Activated CD4-positive, CD25-positive, alpha-beta regulatory T cell treated with anti-CD3 and anti-CD28 coated beads, Interleukin-2, amount 50 U/mL, for 24 hours (primary cell): ENCODE results near the gene AMZ2.
"Not testable (repeated sequence)": the region's sequence is repeated elsewhere in the genome, so short reads cannot be mapped to it uniquely, and the experiment has no call there.

ENCODE experiments used
- ATAC-seq, 2 donors: fragments of 150-1000 bp; cut with Tn5 transposase; one replicate each; pipeline ENCODE4 v1.10.0; 2021; ENCODE audit warnings: mild to moderate bottlenecking in 1 of 2, moderate library complexity in 1 of 2

Gene AMZ2

GRCh38 chr17:68255151-68255550 lies 7.3 kb downstream of the AMZ2 start:
- no peak for ATAC-seq

- ATAC-seq = peak; percentile 67 to 77
These were observed 8.1 kb downstream of the AMZ2 start for GRCh38 chr17:68255731-68256538.

DNA sequence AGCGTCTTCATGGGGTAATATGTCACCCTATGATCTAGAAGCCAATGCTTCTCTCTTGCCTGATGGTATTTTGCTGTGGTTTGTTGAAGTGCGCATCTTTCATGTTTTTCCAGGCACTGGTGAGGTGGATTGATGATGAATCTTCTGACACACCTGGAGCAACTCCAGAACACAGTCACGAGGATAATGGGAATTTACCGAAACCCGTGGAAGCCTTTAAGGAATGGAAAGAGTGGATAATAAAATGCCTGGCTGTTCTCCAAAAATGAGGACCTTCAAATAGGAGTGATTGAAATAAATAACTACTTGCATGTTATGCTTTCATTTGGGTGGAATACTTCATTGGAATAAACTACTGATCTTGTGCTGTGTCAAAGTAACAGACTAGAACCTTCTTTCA lies 8.9 kb downstream of the AMZ2 start:
- not testable (repeated sequence) for ATAC-seq

DNA sequence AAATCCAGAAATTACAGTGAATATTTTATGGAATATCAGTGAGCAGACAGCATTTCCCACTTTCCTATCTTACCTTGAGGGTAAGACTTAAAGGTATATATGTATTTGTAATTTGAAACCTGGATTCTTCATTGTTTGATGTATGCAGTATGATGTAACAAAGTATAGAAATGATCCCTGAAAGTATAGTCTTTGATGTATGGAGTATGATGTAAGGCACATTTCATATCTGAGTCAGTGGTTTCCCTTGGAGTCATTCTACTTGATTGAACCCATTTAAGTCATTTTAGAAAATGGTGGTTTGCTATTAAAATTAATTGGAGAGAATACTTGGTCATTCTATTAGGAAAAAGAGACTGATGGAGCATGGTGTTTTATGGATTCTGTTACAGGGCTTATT lies 10.1 kb downstream of the AMZ2 start:
- peak; percentile 23 to 46 for ATAC-seq

DNA sequence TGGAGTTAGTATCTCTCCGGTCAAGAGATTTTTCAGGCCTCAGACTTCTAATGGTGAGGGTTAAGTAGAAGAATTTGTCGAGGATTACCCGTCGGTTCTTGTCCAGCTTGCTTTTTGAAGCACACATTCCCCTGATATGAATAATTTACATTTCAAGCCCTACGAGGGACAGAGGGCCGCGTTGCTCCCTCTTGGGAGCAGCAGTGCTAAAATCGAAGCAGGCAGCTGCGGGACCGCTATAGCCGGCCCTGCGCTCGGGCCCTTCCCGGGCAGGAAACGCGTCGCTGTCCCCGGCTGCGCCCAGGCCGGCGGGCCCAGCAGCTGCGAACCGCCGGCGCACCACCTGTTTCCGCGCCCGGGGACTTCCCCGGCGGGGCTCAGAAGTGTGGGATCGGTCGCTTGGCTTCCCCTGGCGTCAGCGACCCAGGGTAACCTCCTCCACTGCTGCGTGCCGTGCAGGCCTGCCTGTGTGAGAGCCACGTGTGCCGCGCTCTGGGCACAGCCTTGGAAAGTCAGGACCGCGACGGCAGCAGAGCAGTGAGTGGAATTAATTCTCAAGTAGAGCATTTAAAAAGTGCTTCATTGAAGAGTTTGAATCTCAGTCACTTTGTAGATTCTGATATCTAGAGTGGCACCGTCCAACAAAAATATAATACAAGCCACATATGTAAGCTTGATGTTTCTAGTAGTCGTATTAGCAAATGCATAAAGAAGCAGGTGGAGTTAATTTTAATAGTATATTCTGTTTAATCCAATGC lies 11.2 kb downstream of the AMZ2 start:
- ATAC-seq = peak; percentile 82 to 88

- ATAC-seq = not testable (repeated sequence)
These were observed 11.8 kb downstream of the AMZ2 start for GRCh38 chr17:68259648-68259951.

GRCh38 chr17:68260051-68260762 lies 12.4 kb downstream of the AMZ2 start:
- no peak for ATAC-seq

DNA sequence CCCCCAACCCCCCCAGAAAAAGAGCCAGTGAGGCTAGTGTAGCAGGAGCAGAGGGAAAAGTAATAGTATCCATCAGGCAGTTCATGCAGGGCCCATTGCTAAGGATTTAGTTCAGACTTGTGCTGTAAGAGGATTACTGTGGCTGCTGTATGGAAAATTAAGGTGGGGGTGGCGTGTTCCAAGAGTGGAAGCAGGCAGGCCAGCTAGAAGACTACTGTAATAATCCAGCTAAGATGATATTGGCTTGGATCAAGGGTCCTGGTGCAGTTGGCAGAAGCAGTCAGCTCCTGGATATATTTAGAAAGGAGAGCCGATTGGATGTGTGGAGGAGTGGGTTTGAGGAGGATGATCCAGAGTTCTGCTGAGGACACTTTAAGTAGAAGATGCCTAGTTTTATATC lies 14.6 kb downstream of the AMZ2 start:
- not testable (repeated sequence) for ATAC-seq

GRCh38 chr17:68263101-68263681 lies 15.3 kb downstream of the AMZ2 start:
- peak; percentile 35 to 39 for ATAC-seq

DNA sequence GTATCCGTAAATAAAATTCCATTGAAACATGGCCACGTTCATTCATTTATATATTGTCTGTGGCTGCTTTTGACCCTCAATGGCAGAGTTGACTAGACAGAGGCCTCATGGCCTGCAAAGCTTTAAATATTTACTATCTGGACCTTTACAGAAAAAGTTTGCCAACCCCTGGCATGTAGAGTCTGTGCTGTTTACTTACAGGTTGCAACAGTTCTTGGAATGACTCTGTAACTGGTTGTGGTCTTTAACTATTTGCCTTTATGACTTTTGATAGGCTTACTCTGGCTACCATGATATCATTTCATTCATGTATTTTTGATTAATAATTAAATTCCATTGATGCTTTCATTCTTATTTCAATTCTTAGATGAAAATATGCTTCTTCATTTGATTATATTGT lies 18.0 kb downstream of the AMZ2 start:
- ATAC-seq = not testable (repeated sequence)

DNA sequence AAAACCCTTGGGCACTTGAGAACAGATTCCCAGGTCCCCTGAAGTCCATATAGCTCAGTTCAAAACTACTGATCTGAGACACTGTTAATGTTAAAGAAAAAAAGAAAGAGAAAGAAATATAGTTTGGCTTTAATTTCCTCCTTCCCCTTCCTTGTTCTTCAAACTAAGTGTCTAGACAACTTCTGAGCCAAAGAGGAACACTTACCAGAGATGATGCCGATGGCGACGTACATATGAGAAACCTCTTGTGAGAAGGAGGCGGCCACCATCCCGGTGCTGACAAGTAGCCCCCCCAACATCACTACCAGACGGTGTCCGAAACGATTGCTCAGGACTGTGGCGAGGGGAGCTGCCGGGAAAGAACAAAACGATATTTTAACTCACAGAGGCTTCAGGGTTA lies 25.9 kb downstream of the AMZ2 start:
- no peak for ATAC-seq

- not testable (repeated sequence) for ATAC-seq
These were observed 28.5 kb downstream of the AMZ2 start for GRCh38 chr17:68276339-68276738.

DNA sequence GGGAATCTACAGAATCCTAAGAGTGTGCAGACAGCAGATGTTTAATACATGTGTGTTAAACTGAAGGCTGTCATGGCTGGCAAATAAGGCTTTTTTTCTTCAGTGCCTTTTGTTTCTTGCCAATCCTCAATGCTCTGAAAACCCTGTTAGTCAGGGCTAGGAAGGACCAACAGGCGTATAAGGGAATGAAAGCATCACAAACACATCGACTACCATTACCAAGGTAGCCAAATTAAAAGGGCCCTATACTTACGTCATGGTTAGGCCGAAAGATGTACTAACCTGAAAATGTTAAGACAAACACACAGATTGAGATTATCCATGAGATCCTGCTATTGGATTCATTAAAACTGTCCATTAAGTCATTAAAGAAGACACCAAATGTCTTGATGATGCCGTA lies 30.0 kb downstream of the AMZ2 start:
- ATAC-seq = no peak

- not testable (repeated sequence) for ATAC-seq
These were observed 34.1 kb downstream of the AMZ2 start for GRCh38 chr17:68281965-68282364.

DNA sequence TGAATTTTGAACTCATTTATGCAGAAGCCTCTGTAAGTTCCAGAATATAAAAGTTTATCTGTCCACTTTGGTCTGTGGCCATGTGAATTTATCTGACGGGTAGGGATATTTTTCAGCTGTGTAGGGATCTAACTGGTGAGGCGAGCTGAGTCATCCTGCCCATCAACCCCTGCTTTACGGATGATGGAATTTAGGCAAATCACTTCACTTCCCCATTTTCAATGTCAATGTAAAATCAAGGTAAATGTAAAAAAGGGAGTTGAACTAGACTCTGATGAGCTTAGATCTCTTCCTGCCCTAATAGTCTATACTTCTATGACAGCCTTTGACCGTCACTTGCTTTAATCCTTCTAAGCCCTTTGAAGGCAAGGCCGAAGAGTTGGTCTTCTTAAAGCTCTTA lies 40.5 kb downstream of the AMZ2 start:
- no peak for ATAC-seq

DNA sequence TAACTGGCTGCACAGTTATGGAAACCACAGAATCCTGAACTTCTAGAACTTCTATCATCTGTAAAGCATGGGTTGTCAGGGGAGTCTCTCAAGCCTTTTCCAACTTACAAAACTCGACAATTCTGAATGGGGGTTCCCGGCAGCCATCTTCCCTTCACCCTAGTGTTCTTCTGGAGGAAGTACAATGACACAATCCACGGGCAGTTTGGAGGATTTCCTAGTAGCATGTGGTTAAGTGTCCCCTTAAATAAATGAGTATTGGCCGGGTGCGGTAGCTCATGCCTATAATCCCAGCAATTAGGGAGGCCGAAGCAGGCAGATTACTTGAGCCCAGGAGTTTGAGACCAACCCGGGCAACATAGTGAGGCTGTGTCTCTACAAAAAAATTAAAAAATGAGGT lies 41.0 kb downstream of the AMZ2 start:
- ATAC-seq = no peak

GRCh38 chr17:68289473-68289872 lies 41.6 kb downstream of the AMZ2 start:
- no peak for ATAC-seq

DNA sequence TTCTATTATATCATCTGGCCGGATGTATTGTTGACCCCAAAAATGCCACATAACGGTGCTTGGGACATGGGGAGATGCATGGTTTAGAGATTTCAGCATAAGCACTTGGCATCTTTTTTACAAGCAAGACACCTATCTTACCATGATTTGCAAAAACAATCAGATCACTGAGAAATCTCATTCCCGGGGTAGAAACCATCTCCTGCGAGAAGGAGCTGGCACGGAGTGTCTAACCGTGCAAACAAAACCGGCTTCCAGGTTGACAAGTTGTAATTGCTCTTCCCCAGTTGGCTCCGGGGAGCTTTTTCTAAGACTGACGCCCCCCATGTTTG lies 42.1 kb downstream of the AMZ2 start:
- ATAC-seq = no peak

DNA sequence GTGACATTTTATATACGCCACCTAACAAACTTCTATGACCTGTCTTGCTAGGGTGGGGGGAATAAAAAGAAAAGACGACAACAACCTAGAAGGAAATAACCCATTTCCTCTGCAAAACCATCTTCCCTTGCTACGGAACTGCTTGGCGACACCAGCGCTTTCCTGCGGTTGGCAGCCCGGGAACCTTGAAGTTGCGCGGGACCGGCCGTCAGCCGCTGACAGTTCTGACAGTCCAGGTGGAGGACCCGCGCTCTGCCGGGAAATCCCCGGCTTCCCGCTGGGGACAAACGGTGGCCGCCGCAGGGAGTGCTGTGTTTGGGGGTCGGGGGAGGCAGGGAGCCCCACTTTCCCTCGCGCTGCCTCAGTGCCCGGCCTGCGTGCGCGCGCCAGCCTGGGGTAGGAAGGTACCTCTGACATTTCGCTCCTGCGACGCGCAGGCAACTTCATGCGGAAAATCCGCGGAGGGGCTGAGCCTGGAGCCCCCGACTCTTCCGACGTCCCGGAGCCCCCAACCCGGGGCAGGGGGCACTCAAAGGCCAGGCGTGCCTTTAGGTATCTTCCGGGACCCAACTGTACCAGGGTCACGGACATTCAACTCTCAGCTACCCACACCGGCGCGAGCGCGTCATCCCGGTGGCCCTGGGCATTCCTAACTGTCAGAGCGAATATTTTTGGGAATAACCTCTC lies 42.6 kb downstream of the AMZ2 start:
- no peak for ATAC-seq

GRCh38 chr17:68290955-68291835 lies 43.4 kb downstream of the AMZ2 start, which contains the start of the genes ARSG and SLC16A6:
Gene ARSG (plus strand): TSS chr17:68291495. CDS start chr17:68307494, 15,999 bp downstream.
Gene SLC16A6 (minus strand): TSS chr17:68291127. CDS start chr17:68278320, 12,807 bp downstream.
- peak; percentile 71 to 72 for ATAC-seq
